Endothelial cell (in vitro differentiated cells): ENCODE measurements around the gene PHKG1. TPM values are rescaled to one million over a fixed set of nuclear protein-coding genes. Genes with fewer than 3 reads are reported as not detected.
"Not testable (repeated sequence)": the region's sequence is repeated elsewhere in the genome, so short reads cannot be mapped to it uniquely, and the experiment has no call there.

ENCODE experiments used
- DNase-seq: peaks from one replicate; pipeline ENCODE4 v3.0.0; 2021; ENCODE audit warnings: low spot score
- H3K27ac Mint-ChIP-seq: one replicate; pipeline ENCODE4 v1.8.0; 2021; ENCODE audit warnings: mixed read lengths, inconsistent platforms; ENCODE audit not compliant: unreplicated experiment
- H3K27me3 Mint-ChIP-seq: one replicate; pipeline ENCODE4 v1.8.0; 2021; ENCODE audit warnings: mild to moderate bottlenecking, moderate library complexity, mixed read lengths, inconsistent platforms; ENCODE audit not compliant: unreplicated experiment
- H3K36me3 Mint-ChIP-seq: one replicate; pipeline ENCODE4 v1.8.0; 2021; ENCODE audit warnings: mild to moderate bottlenecking, low read depth, mixed read lengths, inconsistent platforms; ENCODE audit not compliant: unreplicated experiment
- H3K4me1 Mint-ChIP-seq: one replicate; pipeline ENCODE4 v1.8.0; 2021; ENCODE audit warnings: mild to moderate bottlenecking, mixed read lengths, inconsistent platforms; ENCODE audit not compliant: unreplicated experiment
- H3K4me3 Mint-ChIP-seq: one replicate; pipeline ENCODE4 v1.8.0; 2021; ENCODE audit warnings: mild to moderate bottlenecking, mixed read lengths, inconsistent platforms; ENCODE audit not compliant: unreplicated experiment
- H3K9me3 Mint-ChIP-seq: one replicate; pipeline ENCODE4 v1.8.0; 2021; ENCODE audit warnings: mixed read lengths, inconsistent platforms; ENCODE audit not compliant: unreplicated experiment
- CTCF ChIP-seq: fragments of 200-600 bp; sonication (generic); IDR thresholded peaks from one replicate; pipeline ENCODE4 v1.5.0; 2021; ENCODE audit warnings: antibody characterized with exemption; ENCODE audit not compliant: unreplicated experiment
- long read RNA-seq: library from polyadenylated mRNA; unstranded; transcript quantifications from one replicate; pipeline ENCODE4 v2.0.0, GENCODE V29; 2020; ENCODE audit not compliant: unreplicated experiment
- total RNA-seq: library from RNA; stranded (reverse); fragmentation: NEBNext Ultra II Directional; extraction: Animal tissue kit (Norgen Biotek cat#: 25700); gene quantifications from one replicate; pipeline ENCODE4 v1.2.1, GENCODE V29; 2021; ENCODE audit not compliant: unreplicated experiment

The PHKG1 gene
- total RNA-seq = not detected
- long read RNA-seq, partial matches to known transcripts = 0 of 4 reads
- long read RNA-seq, other reads (novel, unspliced or antisense) = 4 of 4 reads

GRCh38 chr7:56092789-56093531 lies at the start of gene PHKG1:
Gene PHKG1, minus strand, starts transcription at chr7:56092952. Its CDS starts 4,011 bp downstream, at chr7:56088941.
- no peak for TF ChIP-seq CTCF
- no peak within 1 kb of the TSS for H3K27ac Mint-ChIP-seq
- H3K4me1 Mint-ChIP-seq = no peaks in the 10 kb centered on the region
- H3K36me3 Mint-ChIP-seq = peaks cover 6% of the 10 kb centered on the region
- DNase-seq = no peak
- H3K27me3 Mint-ChIP-seq = peaks cover 6% of the 10 kb centered on the region
- no peak within 1 kb of the TSS for H3K4me3 Mint-ChIP-seq
- H3K9me3 Mint-ChIP-seq = no peaks in the 10 kb centered on the region

GRCh38 chr7:56131062-56131461 lies 38.3 kb upstream of the PHKG1 start:
- not testable (repeated sequence) for H3K36me3 Mint-ChIP-seq, H3K4me3 Mint-ChIP-seq, DNase-seq, H3K4me1 Mint-ChIP-seq, H3K27me3 Mint-ChIP-seq, H3K27ac Mint-ChIP-seq
- peaks cover 16% of the 10 kb centered on the region for H3K9me3 Mint-ChIP-seq

DNA sequence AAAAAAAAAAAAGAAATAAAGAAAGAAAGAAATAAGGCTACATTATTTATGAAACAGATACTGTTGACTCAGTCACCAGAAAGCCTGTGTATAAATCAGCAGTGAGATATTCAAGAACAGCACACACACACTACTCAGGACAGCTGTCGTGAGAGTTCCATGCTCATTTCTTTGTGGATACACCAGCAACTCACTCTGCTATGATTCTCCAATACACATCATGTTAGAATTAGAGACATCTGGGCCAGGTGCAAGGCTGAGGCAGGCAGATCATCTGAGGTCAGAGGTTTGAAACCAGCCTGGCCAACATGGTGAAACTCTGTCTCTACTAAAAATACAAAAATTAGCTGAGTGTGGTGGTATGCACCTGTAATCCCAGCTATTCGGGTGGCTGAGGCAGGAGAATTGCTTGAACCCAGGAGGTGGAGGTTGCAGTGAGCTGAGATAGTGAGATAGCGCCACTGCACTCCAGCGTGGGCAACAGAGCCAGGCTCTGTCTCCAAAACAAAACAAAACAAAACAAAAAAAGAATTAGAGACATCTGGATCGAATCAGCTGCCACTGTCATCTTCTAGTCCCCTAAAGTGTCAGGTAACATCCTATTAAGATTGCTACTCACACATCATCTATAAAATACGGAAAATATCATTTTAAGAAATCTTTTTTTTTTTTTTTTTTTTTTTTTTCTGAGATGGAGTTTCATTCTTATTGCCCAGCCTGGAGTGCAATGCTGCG lies 34.7 kb upstream of the PHKG1 start:
- H3K9me3 Mint-ChIP-seq = peaks cover 19% of the 10 kb centered on the region

GRCh38 chr7:56125831-56126230 lies 33.1 kb upstream of the PHKG1 start:
- Mint-ChIP-seq H3K27me3 (peaks cover 3% of the 10 kb centered on the region), H3K9me3 (peaks cover 23% of the 10 kb centered on the region), H3K36me3 (peaks cover 3% of the 10 kb centered on the region), H3K27ac (no peak overlapping the region), H3K4me3 (no peak overlapping the region), H3K4me1 (no peaks in the 10 kb centered on the region)
- DNase-seq = no peak
- no peak for TF ChIP-seq CTCF

More for the DNA sequence above, 34.7 kb upstream of the PHKG1 start:
- no peak for DNase-seq
- peaks cover 1% of the 10 kb centered on the region for H3K27me3 Mint-ChIP-seq
- TF ChIP-seq CTCF = no peak
- H3K36me3 Mint-ChIP-seq = peaks cover 3% of the 10 kb centered on the region
- H3K4me1 Mint-ChIP-seq = no peaks in the 10 kb centered on the region
- H3K27ac Mint-ChIP-seq = no peak overlapping the region
- H3K4me3 Mint-ChIP-seq = no peak overlapping the region

GRCh38 chr7:56124981-56125380 lies 32.2 kb upstream of the PHKG1 start:
- H3K27me3 Mint-ChIP-seq = peaks cover 3% of the 10 kb centered on the region
- no peak for DNase-seq
- no peaks in the 10 kb centered on the region for H3K4me1 Mint-ChIP-seq
- peaks cover 3% of the 10 kb centered on the region for H3K36me3 Mint-ChIP-seq
- TF ChIP-seq CTCF = no peak
- peaks cover 28% of the 10 kb centered on the region for H3K9me3 Mint-ChIP-seq
- no peak overlapping the region for H3K4me3 Mint-ChIP-seq
- no peak overlapping the region for H3K27ac Mint-ChIP-seq
